Caco-2 (cell line): Measurements from ENCODE around the gene CBX4. TPM values are rescaled to one million over a fixed set of nuclear protein-coding genes. Genes with fewer than 3 reads are reported as not detected.

ENCODE experiments used
- BruUV-seq: library from RNA; stranded (reverse); fragments of 400-500 nt; replicated peaks from 2 replicates; lab custom pipeline; 2021; lab: Mats Ljungman, UMichigan
- CTCF ChIA-PET: fragments of 300-600 bp; sonication (Branson Sonifier 250); formaldehyde crosslinking; loops from one replicate; lab custom pipeline; 2022; ENCODE audit warnings: antibody characterized with exemption; lab: Charles Lee
- POLR2A ChIA-PET: fragments of 300-600 bp; sonication (Branson Sonifier 250); formaldehyde crosslinking; loops from one replicate; lab custom pipeline; 2022; ENCODE audit warnings: antibody characterized with exemption; lab: Charles Lee
- DNase-seq, 2 experiments: peaks; one replicate each; pipeline versions ENCODE4 v3.0.0 to v3.0.0-alpha.2; 2020 to 2022
- H3K27me3 ChIP-seq: replicated peaks from 2 replicates; pipeline ENCODE4 v1.6.0; 2011; ENCODE audit warnings: low read length; ENCODE audit not compliant: control insufficient read depth, insufficient read depth
- H3K36me3 ChIP-seq: 2 replicates; pipeline ENCODE4 v1.5.1; 2011; ENCODE audit warnings: low read length; ENCODE audit not compliant: control insufficient read depth, insufficient read depth
- H3K4me1 ChIP-seq: fragments of 250-450 bp; sonication (Bioruptor Pico); 2 replicates; pipeline ENCODE4 v1.5.1; 2020; ENCODE audit warnings: mild to moderate bottlenecking
- H3K4me3 ChIP-seq: 2 replicates; pipeline ENCODE4 v1.5.1; 2011; ENCODE audit warnings: low read depth, mild to moderate bottlenecking, control low read depth, low read length
- H3K9me3 ChIP-seq: fragments of 250-450 bp; sonication (Bioruptor Pico); 2 replicates; pipeline ENCODE4 v1.5.1; 2020; ENCODE audit warnings: mild to moderate bottlenecking, moderate library complexity
- H3K27ac Mint-ChIP-seq: one replicate; pipeline ENCODE4 v1.8.0; 2022; ENCODE audit warnings: mixed read lengths; ENCODE audit not compliant: unreplicated experiment
- H3K27me3 Mint-ChIP-seq: one replicate; pipeline ENCODE4 v1.8.0; 2022; ENCODE audit warnings: mixed read lengths; ENCODE audit not compliant: insufficient read depth, unreplicated experiment
- H3K36me3 Mint-ChIP-seq: one replicate; pipeline ENCODE4 v1.8.0; 2022; ENCODE audit warnings: mild to moderate bottlenecking, mixed read lengths; ENCODE audit not compliant: insufficient read depth, unreplicated experiment
- H3K4me1 Mint-ChIP-seq: one replicate; pipeline ENCODE4 v1.8.0; 2022; ENCODE audit warnings: low read depth, mixed read lengths; ENCODE audit not compliant: unreplicated experiment
- H3K4me3 Mint-ChIP-seq: one replicate; pipeline ENCODE4 v1.8.0; 2022; ENCODE audit warnings: mild to moderate bottlenecking, moderate library complexity, mixed read lengths; ENCODE audit not compliant: unreplicated experiment
- H3K9me3 Mint-ChIP-seq: one replicate; pipeline ENCODE4 v1.8.0; 2022; ENCODE audit warnings: mixed read lengths; ENCODE audit not compliant: unreplicated experiment
- intact Hi-C: fragments of 100-400 bp; cut with micrococcal nuclease; formaldehyde crosslinking; loops from one replicate; pipeline ENCODE4 v1.10.0; 2022; ENCODE audit not compliant: unreplicated experiment
- total RNA-seq: library from RNA; stranded (reverse); gene quantifications from 2 replicates; pipeline ENCODE4 v1.2.3, GENCODE V29; 2022
- TF ChIP-seq, protein P1 (sequence below), 2 experiments: fragments of 200-600 bp in 1 of 2; IDR thresholded peaks; 1 replicate in 1 of 2; 2 replicates in 1 of 2; pipeline versions ENCODE4 v1.5.1 to v1.8.0; 2011 to 2022; ENCODE audit warnings: antibody characterized with exemption in 1 of 2, control low read depth in 1 of 2, inconsistent platforms in 1 of 2, low read depth in 1 of 2, low read length in 1 of 2, mild to moderate bottlenecking in 1 of 2, moderate library complexity in 1 of 2; ENCODE audit not compliant: insufficient read depth in 1 of 2, severe bottlenecking in 1 of 2, unreplicated experiment in 1 of 2

CBX4 gene
- total RNA-seq, 1 experiment from 2014 or later, result 114 TPM

DNA sequence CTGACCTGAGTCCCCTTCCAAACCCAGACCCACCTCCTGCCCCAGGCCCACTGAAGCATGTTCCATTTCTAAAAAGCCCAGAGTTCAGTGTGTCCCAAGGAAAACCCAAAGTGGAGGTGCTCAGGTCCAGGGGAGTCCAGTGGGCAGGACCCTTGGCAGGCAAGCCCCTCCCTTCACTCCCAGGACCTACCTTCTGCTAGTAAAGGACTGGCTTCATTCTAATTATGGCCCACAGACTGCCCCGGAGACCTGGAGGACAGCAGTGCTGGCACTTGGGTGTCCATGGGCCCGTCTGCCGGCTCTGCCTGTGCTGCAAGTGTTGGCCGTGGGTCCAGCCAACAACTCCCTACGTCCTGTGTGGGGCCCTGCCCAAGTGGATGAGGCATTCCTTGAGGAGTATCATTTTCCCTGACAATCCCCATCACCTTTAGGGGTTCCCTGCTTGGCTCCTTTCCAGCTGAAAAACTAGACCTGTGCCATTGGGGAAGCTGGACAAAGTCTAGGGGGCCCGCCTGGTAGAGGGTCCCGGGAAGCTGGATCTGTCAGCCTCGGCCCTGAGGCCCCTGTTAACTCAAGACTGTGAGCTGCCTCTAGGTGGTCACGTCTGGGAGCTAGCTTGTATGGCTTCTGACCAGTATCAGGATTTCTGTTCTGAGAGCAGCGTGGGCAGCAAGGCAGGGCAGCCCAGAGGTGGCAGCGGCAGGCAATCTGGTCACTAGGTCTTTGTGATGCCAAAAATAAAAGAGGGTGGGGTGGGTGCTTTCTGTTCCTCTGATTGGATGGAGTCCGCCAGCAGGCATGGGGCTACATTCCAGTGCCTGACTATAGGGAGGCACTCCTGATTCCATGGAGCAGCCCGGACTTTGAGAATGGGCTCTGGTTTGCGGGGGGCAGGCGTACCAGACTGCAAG lies 53.1 kb downstream of the CBX4 start:
- Histone ChIP-seq H3K36me3 (no peaks in the 10 kb centered on the region), H3K27me3 (no peaks in the 10 kb centered on the region), H3K9me3 (no peaks in the 10 kb centered on the region), H3K4me3 (no peak overlapping the region), H3K4me1 (no peaks in the 10 kb centered on the region)
- ChIA-PET POLR2A (no interaction called here), CTCF (interaction anchor here (1.7 kb wide), 1 partner anchor 11 kb away, joined by 7 read pairs; the partner anchor contains the start of gene CBX8)
- Mint-ChIP-seq H3K36me3 (peaks cover 57% of the 10 kb centered on the region), H3K27ac (peak overlapping the region; percentile 55), H3K4me1 (no peaks in the 10 kb centered on the region), H3K27me3 (no peaks in the 10 kb centered on the region), H3K9me3 (no peaks in the 10 kb centered on the region), H3K4me3 (no peak overlapping the region)
- intact Hi-C loops, result no loop called here
- no TSS peak for BruUV-seq
- no peak for DNase-seq
- TF ChIP-seq, protein P1, sequence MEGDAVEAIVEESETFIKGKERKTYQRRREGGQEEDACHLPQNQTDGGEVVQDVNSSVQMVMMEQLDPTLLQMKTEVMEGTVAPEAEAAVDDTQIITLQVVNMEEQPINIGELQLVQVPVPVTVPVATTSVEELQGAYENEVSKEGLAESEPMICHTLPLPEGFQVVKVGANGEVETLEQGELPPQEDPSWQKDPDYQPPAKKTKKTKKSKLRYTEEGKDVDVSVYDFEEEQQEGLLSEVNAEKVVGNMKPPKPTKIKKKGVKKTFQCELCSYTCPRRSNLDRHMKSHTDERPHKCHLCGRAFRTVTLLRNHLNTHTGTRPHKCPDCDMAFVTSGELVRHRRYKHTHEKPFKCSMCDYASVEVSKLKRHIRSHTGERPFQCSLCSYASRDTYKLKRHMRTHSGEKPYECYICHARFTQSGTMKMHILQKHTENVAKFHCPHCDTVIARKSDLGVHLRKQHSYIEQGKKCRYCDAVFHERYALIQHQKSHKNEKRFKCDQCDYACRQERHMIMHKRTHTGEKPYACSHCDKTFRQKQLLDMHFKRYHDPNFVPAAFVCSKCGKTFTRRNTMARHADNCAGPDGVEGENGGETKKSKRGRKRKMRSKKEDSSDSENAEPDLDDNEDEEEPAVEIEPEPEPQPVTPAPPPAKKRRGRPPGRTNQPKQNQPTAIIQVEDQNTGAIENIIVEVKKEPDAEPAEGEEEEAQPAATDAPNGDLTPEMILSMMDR (IDR thresholded peaks at IDR 0.05; ENCODE audit: insufficient read depth in 1 of 2, low read depth in 1 of 2, low read length in 1 of 2, severe bottlenecking in 1 of 2, unreplicated experiment in 1 of 2), result no peak

- Mint-ChIP-seq H3K27ac (no peak overlapping the region), H3K36me3 (peaks cover 57% of the 10 kb centered on the region), H3K9me3 (no peaks in the 10 kb centered on the region), H3K4me3 (no peak overlapping the region), H3K4me1 (peaks cover 5% of the 10 kb centered on the region), H3K27me3 (no peaks in the 10 kb centered on the region)
- Histone ChIP-seq H3K4me1 (no peaks in the 10 kb centered on the region), H3K9me3 (no peaks in the 10 kb centered on the region), H3K36me3 (no peaks in the 10 kb centered on the region), H3K4me3 (no peak overlapping the region), H3K27me3 (no peaks in the 10 kb centered on the region)
- ChIA-PET POLR2A (interaction anchor here (1.6 kb wide), 1 partner anchor 12 kb away, joined by 16 read pairs; the partner anchor contains the start of gene CBX8), CTCF (interaction anchor here (1.7 kb wide), 1 partner anchor 12 kb away, joined by 7 read pairs; the partner anchor contains the start of gene CBX8)
- DNase-seq, result no peak
- intact Hi-C loops, result no loop called here
- BruUV-seq, result no TSS peak
- TF ChIP-seq, protein P1 (IDR thresholded peaks at IDR 0.05; ENCODE audit: insufficient read depth in 1 of 2, low read depth in 1 of 2, low read length in 1 of 2, severe bottlenecking in 1 of 2, unreplicated experiment in 1 of 2), result no peak
These were observed 54.0 kb downstream of the CBX4 start for GRCh38 chr17:79785017-79785899.
